IMR-90 (cell line): Measurements from ENCODE around the gene POLR1H. TPM values are rescaled to one million over a fixed set of nuclear protein-coding genes. Genes with fewer than 3 reads are reported as not detected.

Source experiments
- ATAC-seq: fragments of 200-7000 bp; cut with Tn5 transposase; 2 replicates; pipeline ENCODE4 v1.9.1; 2020; ENCODE audit warnings: low read depth, mild to moderate bottlenecking, moderate library complexity
- BruUV-seq: library from RNA; stranded (reverse); fragments of 400-500 nt; replicated peaks from 2 replicates; lab custom pipeline; 2021; lab: Mats Ljungman, UMichigan
- CTCF ChIA-PET: fragments of 300-600 bp; formaldehyde crosslinking; extraction: SDS; loops from one replicate; lab custom pipeline; 2021; ENCODE audit warnings: antibody characterized with exemption; lab: Yijun Ruan, JAX
- POLR2A ChIA-PET: fragments of 300-600 bp; sonication (Branson Sonifier 250); formaldehyde crosslinking; loops from one replicate; lab custom pipeline; 2022; ENCODE audit warnings: antibody characterized with exemption; ENCODE audit not compliant: unreplicated experiment; lab: Charles Lee
- DNase-seq: peaks from one replicate; pipeline ENCODE4 v3.0.0; 2013
- H2AFZ ChIP-seq: replicated peaks from 2 replicates; pipeline ENCODE3; 2013; ENCODE audit warnings: low read length, mild to moderate bottlenecking; ENCODE audit not compliant: poor library complexity
- H2AK5ac ChIP-seq: 2 replicates; pipeline ENCODE4 v1.6.1; 2013; ENCODE audit warnings: low read depth, low read length, inconsistent platforms
- H2AK9ac ChIP-seq: replicated peaks from 2 replicates; pipeline ENCODE3; 2013; ENCODE audit warnings: mild to moderate bottlenecking, low read depth, low read length, moderate library complexity; ENCODE audit not compliant: poor library complexity
- H2BK120ac ChIP-seq: 2 replicates; pipeline ENCODE4 v1.6.1; 2013; ENCODE audit warnings: low read depth, low read length, inconsistent platforms
- H2BK15ac ChIP-seq: 3 replicates; pipeline ENCODE4 v1.6.1; 2013; ENCODE audit warnings: low read depth, low read length, inconsistent platforms
- H2BK20ac ChIP-seq: 2 replicates; pipeline ENCODE4 v1.6.1; 2013; ENCODE audit warnings: low read depth, mild to moderate bottlenecking, inconsistent platforms, low read length, moderate library complexity
- H2BK5ac ChIP-seq: 2 replicates; pipeline ENCODE4 v1.6.1; 2013; ENCODE audit warnings: mild to moderate bottlenecking, low read depth, low read length, inconsistent platforms; ENCODE audit not compliant: poor library complexity, severe bottlenecking
- H3K14ac ChIP-seq: replicated peaks from 2 replicates; pipeline ENCODE4 v1.6.1; 2013; ENCODE audit warnings: low read depth, low read length, inconsistent platforms
- H3K18ac ChIP-seq: 2 replicates; pipeline ENCODE4 v1.6.1; 2013; ENCODE audit warnings: low read depth, low read length, control low read depth
- H3K23ac ChIP-seq: 2 replicates; pipeline ENCODE4 v1.6.1; 2013; ENCODE audit warnings: low read depth, low read length, inconsistent platforms
- H3K27ac ChIP-seq: 2 replicates; pipeline ENCODE4 v1.5.1; 2013; ENCODE audit warnings: mild to moderate bottlenecking, control low read depth, low read length; ENCODE audit not compliant: insufficient read depth
- H3K27me3 ChIP-seq: 2 replicates; pipeline ENCODE4 v1.6.1; 2013; ENCODE audit warnings: low read length; ENCODE audit not compliant: control insufficient read depth, insufficient read depth
- H3K36me3 ChIP-seq: 2 replicates; pipeline ENCODE4 v1.6.1; 2013; ENCODE audit warnings: low read length, mixed read lengths; ENCODE audit not compliant: control insufficient read depth, insufficient read depth
- H3K4ac ChIP-seq: 2 replicates; pipeline ENCODE4 v1.6.1; 2013; ENCODE audit warnings: low read depth, low read length, inconsistent platforms
- H3K4me1 ChIP-seq: 2 replicates; pipeline ENCODE4 v1.6.1; 2013; ENCODE audit warnings: low read length, mixed read lengths; ENCODE audit not compliant: control insufficient read depth, insufficient read depth
- H3K4me2 ChIP-seq: 2 replicates; pipeline ENCODE4 v1.6.1; 2013; ENCODE audit warnings: low read depth, mild to moderate bottlenecking, control low read depth, low read length, moderate library complexity
- H3K4me3 ChIP-seq: 2 replicates; pipeline ENCODE4 v1.5.1; 2013; ENCODE audit warnings: low read depth, mild to moderate bottlenecking, control low read depth, low read length, moderate library complexity; ENCODE audit not compliant: insufficient read depth
- H3K56ac ChIP-seq: 2 replicates; pipeline ENCODE4 v1.6.1; 2013; ENCODE audit warnings: low read length, inconsistent platforms; ENCODE audit not compliant: insufficient read depth; ENCODE audit errors: extremely low read depth
- H3K79me1 ChIP-seq, 2 experiments: 2 replicates each; pipeline ENCODE4 v1.6.1; 2013; ENCODE audit warnings: low read length in 2 of 2, inconsistent platforms in 1 of 2, low read depth in 1 of 2
- H3K9ac ChIP-seq: 2 replicates; pipeline ENCODE4 v1.6.1; 2013; ENCODE audit warnings: low read depth, low read length, control low read depth
- H3K9me1 ChIP-seq: 2 replicates; pipeline ENCODE4 v1.6.1; 2013; ENCODE audit warnings: low read length, inconsistent platforms; ENCODE audit not compliant: insufficient read depth
- H3K9me3 ChIP-seq: 2 replicates; pipeline ENCODE4 v1.6.1; 2013; ENCODE audit warnings: low read length; ENCODE audit not compliant: control insufficient read depth, insufficient read depth
- H4K20me1 ChIP-seq: 2 replicates; pipeline ENCODE4 v1.6.1; 2013; ENCODE audit warnings: low read length, inconsistent platforms; ENCODE audit not compliant: insufficient read depth
- H4K5ac ChIP-seq: 2 replicates; pipeline ENCODE4 v1.6.1; 2013; ENCODE audit warnings: mild to moderate bottlenecking, low read depth, low read length, control low read depth
- H4K8ac ChIP-seq, 2 experiments: 2 replicates each; pipeline ENCODE4 v1.6.1; 2013; ENCODE audit warnings: low read depth in 2 of 2, low read length in 2 of 2, control low read depth in 1 of 2, inconsistent platforms in 1 of 2
- H4K91ac ChIP-seq: 2 replicates; pipeline ENCODE4 v1.6.1; 2013; ENCODE audit warnings: low read depth, low read length, inconsistent platforms; ENCODE audit not compliant: insufficient read depth
- FOS ChIP-seq: fragments of 150-350 bp; IDR thresholded peaks from 2 replicates; pipeline ENCODE4 v1.6.1; 2016; ENCODE audit warnings: low read depth, low read length
- MAFK ChIP-seq: IDR thresholded peaks from 2 replicates; pipeline ENCODE4 v1.6.1; 2012; ENCODE audit warnings: low read depth, low read length, improper control_type of control experiment
- MAZ ChIP-seq: IDR thresholded peaks from 2 replicates; pipeline ENCODE4 v1.6.1; 2012; ENCODE audit warnings: low read depth, mild to moderate bottlenecking, low read length, improper control_type of control experiment, moderate library complexity, borderline replicate concordance
- MXI1 ChIP-seq: IDR thresholded peaks from 2 replicates; pipeline ENCODE4 v1.6.1; 2012; ENCODE audit warnings: low read depth, mild to moderate bottlenecking, low read length, moderate library complexity, borderline replicate concordance
- NFE2L2 ChIP-seq: fragments of 150-350 bp; IDR thresholded peaks from 2 replicates; pipeline ENCODE4 v1.6.1; 2016; ENCODE audit warnings: low read depth, mild to moderate bottlenecking, low read length
- POLR2A ChIP-seq: IDR thresholded peaks from 2 replicates; pipeline ENCODE4 v1.6.1; 2012; ENCODE audit warnings: mild to moderate bottlenecking, low read depth, low read length
- RAD21 ChIP-seq: IDR thresholded peaks from 2 replicates; pipeline ENCODE4 v1.6.1; 2012; ENCODE audit warnings: low read length, improper control_type of control experiment
- RCOR1 ChIP-seq: IDR thresholded peaks from 2 replicates; pipeline ENCODE4 v1.6.1; 2012; ENCODE audit warnings: mild to moderate bottlenecking, low read length, improper control_type of control experiment; ENCODE audit not compliant: insufficient replicate concordance
- RFX5 ChIP-seq: IDR thresholded peaks from 2 replicates; pipeline ENCODE4 v1.8.0; 2012; ENCODE audit warnings: low read depth, mild to moderate bottlenecking, low read length, moderate library complexity
- SMC3 ChIP-seq: fragments of 150-350 bp; IDR thresholded peaks from 2 replicates; pipeline ENCODE4 v1.6.1; 2016; ENCODE audit warnings: low read depth, mild to moderate bottlenecking, antibody characterized with exemption, low read length, moderate library complexity
- WGBS, 2 experiments: methylation state at CpG; one replicate each; pipeline versions ENCODE4 v1.1.5 to v1.1.7; 2013; ENCODE audit warnings: missing lambda C conversion rate in 2 of 2; ENCODE audit not compliant: insufficient read length in 1 of 2; ENCODE audit errors: extremely low coverage in 2 of 2; 5-methylcytosine and 5-hydroxymethylcytosine counted together
- dilution Hi-C: fragments of 300-500 bp; cut with HindIII; formaldehyde crosslinking; loops from one replicate; pipeline ENCODE4 v1.14.3; 2018; ENCODE audit warnings: low sequenced_read_pairs; ENCODE audit not compliant: unreplicated experiment
- in situ Hi-C: fragments of 300-500 bp; cut with MboI; formaldehyde crosslinking; loops from 3 replicates; pipeline ENCODE4 v1.14.3; 2019; ENCODE audit warnings: low sequenced_read_pairs, inconsistent platforms, mixed read lengths
- intact Hi-C: fragments of 100-400 bp; cut with micrococcal nuclease; formaldehyde crosslinking; loops from 2 replicates; pipeline ENCODE4 v1.10.0; 2022
- polyA plus RNA-seq, 3 experiments: library from polyadenylated mRNA; depleted of rRNA; stranded (reverse); fragments of >200 nt; gene quantifications; 2 replicates each; pipeline ENCODE4 v1.2.3, GENCODE V29; 2012; ENCODE audit warnings: low replicate concordance in 1 of 3
- total RNA-seq: library from RNA; depleted of rRNA; stranded (reverse); fragments of >200 nt; gene quantifications from 2 replicates; pipeline ENCODE4 v1.2.3, GENCODE V29; 2012
- TF ChIP-seq, protein P1 (sequence below): fragments of 150-350 bp; IDR thresholded peaks from 2 replicates; pipeline ENCODE4 v1.6.1; 2016; ENCODE audit warnings: low read depth, mild to moderate bottlenecking, low read length, moderate library complexity, borderline replicate concordance
- TF ChIP-seq, protein P2 (sequence below): fragments of 150-350 bp; IDR thresholded peaks from 2 replicates; pipeline ENCODE4 v1.6.1; 2017; ENCODE audit warnings: mild to moderate bottlenecking, antibody characterized with exemption, low read length, low read depth

Gene POLR1H
- total and polyA plus RNA-seq, 2 of the 4 experiments (the other 2 are of a cell fraction), result 24.6 to 34.6 TPM

DNA sequence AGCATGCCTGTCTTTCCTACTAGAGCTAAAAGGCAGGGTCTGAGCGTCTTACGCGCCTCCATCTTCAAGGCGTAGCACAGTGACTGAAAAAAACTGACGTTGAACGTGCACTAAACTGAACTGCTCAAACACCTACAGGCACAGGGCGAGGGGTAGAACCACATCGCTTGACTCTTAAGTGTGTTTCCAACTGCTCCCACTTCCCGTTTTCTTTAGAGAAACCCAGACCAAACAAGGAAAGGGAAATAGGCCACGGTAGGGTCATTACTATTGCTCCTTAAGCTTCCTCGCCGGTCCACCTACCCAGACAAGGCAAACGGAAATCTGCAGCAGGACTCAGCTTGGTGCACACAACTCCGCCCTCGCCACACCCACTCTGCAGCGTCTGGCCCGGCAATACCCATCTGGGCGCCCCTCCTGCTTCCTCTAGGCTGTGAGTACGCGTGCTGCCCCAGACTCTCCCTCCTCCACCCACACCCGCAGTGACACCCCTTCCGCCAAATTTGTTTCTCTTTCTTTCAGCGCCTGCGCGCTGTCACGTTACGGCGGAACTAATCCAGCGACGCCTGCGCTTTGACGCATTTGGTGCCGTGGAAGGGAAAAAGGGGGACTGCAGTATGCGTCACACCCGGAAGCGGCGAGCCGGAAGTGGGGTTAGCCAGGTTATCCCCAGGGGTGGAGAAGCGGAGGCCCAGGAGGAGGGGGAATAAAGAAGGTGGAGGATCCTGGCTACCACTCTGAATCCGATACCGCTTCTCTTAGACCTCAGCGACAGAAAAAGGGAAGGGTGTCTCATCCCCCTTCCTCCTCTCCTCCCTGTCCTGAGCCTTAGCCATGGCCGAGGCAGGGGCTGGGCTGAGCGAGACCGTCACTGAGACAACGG is 5.8 kb downstream of the POLR1H start, which contains the start of gene PPP1R11:
TSS of gene PPP1R11 (plus strand) at position 622 of the 883 bp plus-strand sequence. CDS start at position 835, 213 bp downstream.
- ChIA-PET CTCF (interaction anchor here (1.1 to 1.3 kb wide), 2 partner anchors 37 to 64 kb away, joined by 3 to 5 read pairs; no protein-coding TSS in a partner anchor), POLR2A (interaction anchor here (0.6 kb wide), 1 partner anchor 35 kb away, joined by 4 read pairs; no protein-coding TSS in a partner anchor)
- Histone ChIP-seq H2AK9ac (peak within 1 kb of the TSS; percentile 85), H3K18ac (peak within 1 kb of the TSS; percentile 62), H3K4me1 (peaks cover 3% of the 10 kb centered on the region), H3K23ac (peak within 1 kb of the TSS; percentile 98), H2AFZ (peak within 1 kb of the TSS; percentile 97), H3K27ac (peak within 1 kb of the TSS; percentile 81), H4K5ac (peak within 1 kb of the TSS; percentile 86), H3K9ac (peak within 1 kb of the TSS; percentile 85), H2BK15ac (peak within 1 kb of the TSS; percentile 75; the same call in 2 of the 3 replicates), H2BK20ac (peak within 1 kb of the TSS; percentile 46; the same call in 1 of the 2 replicates), H3K14ac (peak within 1 kb of the TSS; percentile 98), H3K27me3 (peaks cover 10% of the 10 kb centered on the region; the same call in 1 of the 2 replicates), H3K9me1 (peaks cover 4% of the 10 kb centered on the region), H2BK120ac (peak within 1 kb of the TSS; percentile 74), H3K56ac (peak within 1 kb of the TSS; percentile 85), H3K9me3 (no peaks in the 10 kb centered on the region), H4K91ac (peak within 1 kb of the TSS; percentile 88), H2BK5ac (peak within 1 kb of the TSS; percentile 90), H2AK5ac (peak within 1 kb of the TSS; percentile 88), H3K4me3 (peak within 1 kb of the TSS; percentile 74), H3K79me1 (peaks cover 10 to 30% of the 10 kb centered on the region in 2 experiments), H4K8ac (peak within 1 kb of the TSS; percentile 88 to 97), H3K4me2 (peak within 1 kb of the TSS; percentile 98), H4K20me1 (no peaks in the 10 kb centered on the region), H3K4ac (peak within 1 kb of the TSS; percentile 94), H3K36me3 (peaks cover 8% of the 10 kb centered on the region; the same call in 1 of the 2 replicates)
- ATAC-seq (peak; percentile 99), DNase-seq (peak; percentile 99)
- intact Hi-C loops (loop anchor here (2.0 kb wide), 2 partner anchors 36 to 64 kb away; no protein-coding TSS in a partner anchor), dilution Hi-C loops (no loop called here), in situ Hi-C loops (no loop called here)
- 4% methylated on average over 9 of the region's 46 CpGs; no CpG with 5 or more reads in 1 of the 2 experiments for WGBS, 2 experiments
- BruUV-seq, result no TSS peak
- peak; percentile 84 for TF ChIP-seq FOS
- no peak for TF ChIP-seq RCOR1
- TF ChIP-seq, protein P1, sequence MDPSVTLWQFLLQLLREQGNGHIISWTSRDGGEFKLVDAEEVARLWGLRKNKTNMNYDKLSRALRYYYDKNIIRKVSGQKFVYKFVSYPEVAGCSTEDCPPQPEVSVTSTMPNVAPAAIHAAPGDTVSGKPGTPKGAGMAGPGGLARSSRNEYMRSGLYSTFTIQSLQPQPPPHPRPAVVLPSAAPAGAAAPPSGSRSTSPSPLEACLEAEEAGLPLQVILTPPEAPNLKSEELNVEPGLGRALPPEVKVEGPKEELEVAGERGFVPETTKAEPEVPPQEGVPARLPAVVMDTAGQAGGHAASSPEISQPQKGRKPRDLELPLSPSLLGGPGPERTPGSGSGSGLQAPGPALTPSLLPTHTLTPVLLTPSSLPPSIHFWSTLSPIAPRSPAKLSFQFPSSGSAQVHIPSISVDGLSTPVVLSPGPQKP, result 0 out of 2 replicates have a peak, but pooled peaks have one; percentile 37
- TF ChIP-seq MXI1, result peak; percentile 90
- no peak for TF ChIP-seq SMC3
- peak; percentile 84 for TF ChIP-seq MAZ
- TF ChIP-seq NFE2L2, result no peak; the same call in 1 of the 2 replicates
- TF ChIP-seq MAFK, result no peak
- TF ChIP-seq RAD21, result no peak
- TF ChIP-seq POLR2A, result peak; percentile 88
- TF ChIP-seq RFX5, result no peak
- TF ChIP-seq, protein P2, sequence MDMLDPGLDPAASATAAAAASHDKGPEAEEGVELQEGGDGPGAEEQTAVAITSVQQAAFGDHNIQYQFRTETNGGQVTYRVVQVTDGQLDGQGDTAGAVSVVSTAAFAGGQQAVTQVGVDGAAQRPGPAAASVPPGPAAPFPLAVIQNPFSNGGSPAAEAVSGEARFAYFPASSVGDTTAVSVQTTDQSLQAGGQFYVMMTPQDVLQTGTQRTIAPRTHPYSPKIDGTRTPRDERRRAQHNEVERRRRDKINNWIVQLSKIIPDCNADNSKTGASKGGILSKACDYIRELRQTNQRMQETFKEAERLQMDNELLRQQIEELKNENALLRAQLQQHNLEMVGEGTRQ, result peak; percentile 34; the same call in 1 of the 2 replicates
